H1 (cell line): ENCODE results near the gene SCGB2B2. TPM values are rescaled to one million over a fixed set of nuclear protein-coding genes. Genes with fewer than 3 reads are reported as not detected.

Experiments used
- CTBP2 ChIP-seq: IDR thresholded peaks from 2 replicates; pipeline ENCODE4 v1.7.0; 2011; ENCODE audit warnings: borderline replicate concordance, mild to moderate bottlenecking, moderate library complexity, mixed read lengths, low read length; ENCODE audit not compliant: insufficient read depth, insufficient read length
- FOSL1 ChIP-seq: IDR thresholded peaks from 2 replicates; pipeline ENCODE4 v1.6.1; 2011; ENCODE audit warnings: mild to moderate bottlenecking, low read depth, low read length, moderate library complexity; ENCODE audit not compliant: insufficient read depth
- NRF1 ChIP-seq: IDR thresholded peaks from 2 replicates; pipeline ENCODE4 v1.6.1; 2011; ENCODE audit warnings: mild to moderate bottlenecking, low read depth, low read length, improper control_type of control experiment
- polyA plus RNA-seq, 7 experiments: library from polyadenylated mRNA; depleted of rRNA in 3 of 7; stranded (reverse) in 5 of 7; unstranded in 2 of 7; fragments of >200 nt in 5 of 7; fragments of 200-250 nt in 2 of 7; gene quantifications; 1 replicate in 5 of 7; 2 replicates in 1 of 7; 4 replicates in 1 of 7; pipeline versions ENCODE4 v1.2.1 to v1.2.3, GENCODE V29; 2011 to 2013; ENCODE audit warnings: missing spikeins in 2 of 7, mixed read lengths in 2 of 7
- total RNA-seq: library from RNA; stranded (reverse); fragmentation: NEBNext Ultra II Directional; extraction: Animal tissue kit (Norgen Biotek cat#: 25700); gene quantifications from 2 replicates; pipeline ENCODE4 v1.2.1, GENCODE V29; 2021

The SCGB2B2 gene
- total and polyA plus RNA-seq, 2 of the 8 experiments (the other 6 are each of a cell fraction or from before 2014, with no cell fraction given), result 0.09 TPM; not detected in 1

DNA sequence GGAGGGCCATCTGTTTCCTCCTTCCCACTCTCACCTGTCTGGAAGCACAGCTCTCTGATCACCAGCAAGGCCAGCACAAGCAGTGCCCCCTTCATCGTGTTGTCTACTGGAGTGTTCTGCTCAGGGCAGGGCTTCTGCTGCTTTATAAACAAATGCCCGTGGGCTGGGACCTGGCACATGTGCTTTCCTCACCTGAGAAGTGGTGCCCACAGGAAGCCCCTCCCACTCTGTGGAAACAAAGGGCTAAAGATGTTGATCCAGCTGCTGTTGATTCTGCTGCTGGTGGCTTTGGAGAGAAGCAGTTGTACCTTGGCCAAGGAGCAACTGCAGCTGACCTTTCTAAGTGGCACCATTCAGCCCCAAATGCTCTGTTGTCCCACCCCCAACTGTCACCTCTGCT is 30.7 kb upstream of the SCGB2B2 start (continued):
- TF ChIP-seq CTBP2, result no peak
- TF ChIP-seq NRF1, result no peak
- TF ChIP-seq FOSL1, result no peak
